M059J (cell line): ENCODE results near the gene SSH2. TPM values are rescaled to one million over a fixed set of nuclear protein-coding genes. Genes with fewer than 3 reads are reported as not detected.
"Not testable (repeated sequence)": the region's sequence is repeated elsewhere in the genome, so short reads cannot be mapped to it uniquely, and the experiment has no call there.

Experiments used
- DNase-seq: peaks from one replicate; pipeline ENCODE4 v3.0.0-alpha.2; 2012; ENCODE audit warnings: low read depth
- total RNA-seq: library from RNA; depleted of rRNA; stranded (reverse); fragments of >200 nt; shearing (Covaris generic); gene quantifications from 2 replicates; pipeline ENCODE4 v1.2.3, GENCODE V29; 2014

The SSH2 gene
- total RNA-seq, 1 experiment from 2014 or later, result 16.7 TPM

DNA sequence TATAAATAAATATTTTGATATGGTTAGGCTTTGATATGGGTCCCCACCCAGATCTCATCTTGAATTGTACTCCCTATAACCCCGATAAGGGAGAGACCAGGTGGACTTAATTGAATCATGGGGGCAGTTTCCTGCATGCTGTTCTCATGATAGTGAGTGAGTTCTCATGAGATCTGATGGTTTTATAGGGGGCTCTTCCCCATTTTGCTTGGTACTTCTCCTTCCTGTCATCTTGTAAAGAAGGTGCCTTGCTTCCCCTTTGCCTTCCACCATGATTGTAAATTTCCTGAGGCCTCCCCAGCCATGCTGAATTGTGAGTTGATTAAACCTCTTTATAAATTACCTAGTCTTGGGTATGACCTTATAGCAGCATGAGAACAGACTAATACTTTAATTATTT lies 55.7 kb downstream of the SSH2 start:
- not testable (repeated sequence) for DNase-seq

DNA sequence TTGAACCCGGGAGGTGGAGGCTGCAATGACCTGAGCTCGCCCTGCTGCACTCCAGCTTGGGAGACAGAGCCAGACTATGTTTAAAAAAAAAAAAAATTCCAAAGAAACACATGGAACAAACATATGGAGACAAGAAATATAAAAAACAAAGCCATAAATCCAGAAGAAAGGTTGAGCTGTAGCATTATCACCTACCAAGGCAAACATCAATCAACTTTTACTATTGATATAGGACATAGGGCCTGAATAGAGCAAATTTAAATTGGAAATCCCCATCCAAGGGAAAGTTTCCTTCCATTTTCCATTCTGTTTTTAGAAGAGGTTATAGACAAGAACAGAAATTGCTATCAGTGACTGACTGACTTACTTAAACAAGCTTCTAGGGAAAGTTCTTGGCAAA lies 56.6 kb downstream of the SSH2 start:
- DNase-seq, result no peak

DNA sequence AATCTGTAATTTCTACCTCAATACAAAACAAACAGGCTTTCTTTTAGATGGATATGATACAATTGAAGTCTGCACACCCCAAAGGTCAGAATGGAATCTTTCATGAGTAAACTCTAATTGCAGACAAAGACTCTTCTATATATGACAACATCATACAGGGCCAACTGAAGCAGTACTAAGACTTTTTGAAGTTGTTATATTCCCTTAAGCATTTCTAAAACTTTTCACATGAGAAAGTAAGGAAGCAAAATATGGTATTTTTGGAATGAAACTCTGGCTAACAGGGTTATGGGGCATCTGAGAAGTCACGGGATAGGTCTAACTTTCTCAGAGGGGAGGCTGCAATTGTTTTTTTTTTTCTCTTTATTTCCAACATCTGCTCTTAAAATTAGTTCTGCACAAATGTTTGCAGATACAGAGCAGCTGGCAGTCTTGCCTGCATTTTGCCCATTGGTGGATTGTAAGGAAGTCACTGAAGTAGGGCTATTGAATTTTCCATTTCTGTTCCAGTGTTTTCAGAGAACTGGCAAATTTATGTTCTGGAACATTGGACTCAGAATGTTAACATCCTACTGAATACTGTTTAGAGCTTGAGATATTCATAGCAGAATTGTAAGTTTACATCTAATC lies 59.1 kb downstream of the SSH2 start:
- no peak for DNase-seq

DNA sequence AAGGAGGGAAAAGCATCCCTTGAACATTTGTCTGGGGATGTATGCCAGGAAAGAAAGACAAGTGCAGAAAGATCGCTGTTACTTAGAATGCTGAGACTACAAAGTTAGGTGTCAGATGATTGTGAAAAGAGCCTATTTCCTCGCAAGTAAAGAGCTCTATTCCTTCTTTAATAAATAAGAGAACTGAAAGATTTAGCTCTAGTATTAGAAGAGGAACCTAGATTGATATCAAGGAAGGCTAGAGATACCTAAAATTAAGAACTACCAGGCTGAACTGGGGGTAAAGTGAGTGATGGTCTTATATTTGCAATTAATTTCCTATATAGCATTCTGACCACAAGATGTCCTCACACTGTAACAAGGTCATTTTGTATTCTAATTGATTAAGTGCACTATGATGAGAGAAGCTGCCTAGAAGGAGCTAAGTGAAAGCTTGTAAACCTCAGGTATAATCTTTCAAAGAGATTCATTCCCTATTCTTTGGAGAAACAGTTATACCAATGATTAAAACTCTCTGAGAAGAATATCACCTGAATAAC lies 62.3 kb downstream of the SSH2 start:
- DNase-seq, result no peak

GRCh38 chr17:29866746-29867404 lies 63.2 kb downstream of the SSH2 start:
- no peak for DNase-seq

DNA sequence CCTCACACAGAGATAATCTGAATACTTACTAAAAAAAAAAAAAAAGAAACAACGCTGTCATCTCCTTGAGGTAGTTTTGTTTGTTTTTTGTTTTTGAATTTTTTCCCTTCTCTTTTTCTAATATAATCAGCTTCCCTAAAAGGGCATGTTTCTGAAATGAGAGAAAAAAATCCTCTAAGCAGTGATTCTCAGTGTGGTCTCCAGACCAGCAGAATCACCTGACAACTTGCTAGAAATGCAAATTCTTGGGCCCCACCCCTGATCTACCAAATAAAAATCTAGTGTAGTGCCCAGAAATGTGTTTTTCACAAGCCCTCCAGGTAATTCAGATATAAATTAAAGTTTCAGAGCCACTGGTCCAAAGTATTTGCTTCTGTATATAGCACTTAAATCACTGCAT lies 65.4 kb downstream of the SSH2 start:
- no peak for DNase-seq

DNA sequence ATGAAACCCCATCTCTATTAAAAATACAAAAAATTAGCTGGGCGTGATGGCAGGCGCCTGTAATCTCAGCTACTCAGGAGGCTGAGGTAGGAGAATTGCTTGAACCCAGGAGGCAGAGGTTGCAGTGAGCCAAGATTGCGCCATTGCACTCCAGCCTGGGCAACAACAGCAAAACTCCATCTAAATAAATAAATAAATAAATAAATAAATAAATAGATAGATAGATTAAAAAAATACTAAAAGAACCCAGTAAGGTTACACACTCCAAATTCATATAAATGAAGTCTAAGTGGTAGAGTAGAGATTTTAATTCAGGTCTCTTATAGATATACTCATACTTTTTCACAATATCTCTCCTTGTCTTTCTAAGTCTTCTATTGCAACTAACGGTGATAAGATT lies 65.9 kb downstream of the SSH2 start:
- not testable (repeated sequence) for DNase-seq

- DNase-seq, result no peak
Measured at GRCh38 chr17:29862951-29863350, 67.1 kb downstream of the SSH2 start.

DNA sequence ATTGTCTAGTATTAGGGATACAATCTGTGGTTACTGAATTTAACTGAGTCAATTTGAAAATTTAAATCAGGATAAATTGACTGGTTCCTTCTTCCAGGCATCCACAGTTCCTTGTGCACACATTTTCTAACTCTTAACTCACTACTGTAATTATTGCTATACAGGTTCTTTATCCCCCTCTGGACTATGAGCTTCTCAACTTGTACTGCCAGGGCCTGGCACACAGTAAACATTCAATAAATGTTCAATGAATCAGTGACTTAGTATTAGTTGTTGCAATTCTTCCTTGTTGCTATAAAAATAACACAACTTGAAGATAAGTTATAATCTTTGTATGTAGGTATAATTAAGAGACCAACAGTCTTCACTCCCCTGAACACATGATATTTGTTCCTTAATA lies 67.9 kb downstream of the SSH2 start:
- DNase-seq, result no peak

DNA sequence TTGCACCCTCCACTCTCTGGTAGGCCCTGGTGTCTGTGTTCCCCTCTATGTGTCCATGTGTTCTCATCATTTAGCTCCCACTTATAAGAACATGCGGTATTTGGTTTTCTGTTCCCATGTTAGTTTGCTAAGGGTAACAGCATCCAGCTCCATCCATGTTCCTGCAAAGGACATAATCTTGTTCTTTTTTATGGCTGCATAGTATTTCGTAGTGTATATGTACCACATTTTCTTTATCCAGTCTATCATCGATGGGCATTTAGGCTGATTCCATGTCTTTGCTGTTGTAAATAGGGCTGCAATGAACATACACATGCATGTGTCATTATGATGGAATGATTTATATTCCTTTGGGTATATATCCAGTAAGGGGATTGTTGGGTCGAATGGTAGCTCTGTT lies 70.6 kb downstream of the SSH2 start:
- not testable (repeated sequence) for DNase-seq

DNA sequence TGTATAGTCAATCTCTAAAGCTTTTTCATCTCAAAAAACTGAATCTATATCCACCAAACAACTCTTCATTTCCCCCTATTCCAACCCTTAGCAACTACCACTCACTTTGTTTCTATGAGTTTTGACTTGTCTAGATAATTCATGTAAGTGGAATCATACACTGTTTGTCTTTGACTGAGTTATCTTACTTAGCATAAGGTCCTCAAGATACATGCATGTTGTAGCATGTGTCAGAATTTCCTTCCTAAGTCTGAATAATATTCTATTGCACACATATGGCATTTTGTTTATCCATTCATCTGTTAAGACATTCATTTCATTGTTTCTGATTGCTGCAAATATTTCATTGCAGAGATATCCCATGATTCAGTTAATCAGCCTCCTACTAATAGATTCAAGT lies 72.2 kb downstream of the SSH2 start:
- DNase-seq, result no peak

- not testable (repeated sequence) for DNase-seq
Measured at GRCh38 chr17:29857105-29857504, 72.9 kb downstream of the SSH2 start.

DNA sequence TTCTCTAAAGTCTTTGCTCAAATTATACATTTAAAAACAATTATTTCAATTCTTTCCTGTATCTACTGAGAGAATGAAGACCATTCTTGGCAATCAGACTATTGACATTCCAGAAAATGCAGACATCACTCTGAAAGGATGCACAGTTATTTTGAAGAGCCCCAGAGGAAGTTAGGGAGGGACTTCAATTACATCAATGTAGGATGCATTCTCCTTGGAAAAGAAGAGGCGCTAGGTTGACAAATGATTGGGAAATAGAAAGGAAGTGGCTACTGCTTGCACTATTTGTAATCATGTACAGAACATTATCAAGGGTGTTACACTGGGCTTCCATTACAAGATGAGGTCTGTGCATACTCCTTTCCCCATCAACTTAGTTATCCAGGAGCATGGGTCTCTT lies 74.3 kb downstream of the SSH2 start:
- peak; percentile 29 for DNase-seq

- no peak for DNase-seq
Measured at GRCh38 chr17:29848737-29849136, 81.3 kb downstream of the SSH2 start.

- no peak for DNase-seq
Measured at GRCh38 chr17:29847527-29848400, 82.3 kb downstream of the SSH2 start.

- no peak for DNase-seq
Measured at GRCh38 chr17:29847118-29847517, 82.9 kb downstream of the SSH2 start.

- DNase-seq, result no peak
Measured at GRCh38 chr17:29846298-29846697, 83.7 kb downstream of the SSH2 start.

GRCh38 chr17:29844339-29845048 lies 85.5 kb downstream of the SSH2 start:
- peak; percentile 31 for DNase-seq

- peak; percentile 63 for DNase-seq
Measured at GRCh38 chr17:29840884-29841283, 89.1 kb downstream of the SSH2 start.

- no peak for DNase-seq
Measured at GRCh38 chr17:29839656-29840055, 90.4 kb downstream of the SSH2 start.

DNA sequence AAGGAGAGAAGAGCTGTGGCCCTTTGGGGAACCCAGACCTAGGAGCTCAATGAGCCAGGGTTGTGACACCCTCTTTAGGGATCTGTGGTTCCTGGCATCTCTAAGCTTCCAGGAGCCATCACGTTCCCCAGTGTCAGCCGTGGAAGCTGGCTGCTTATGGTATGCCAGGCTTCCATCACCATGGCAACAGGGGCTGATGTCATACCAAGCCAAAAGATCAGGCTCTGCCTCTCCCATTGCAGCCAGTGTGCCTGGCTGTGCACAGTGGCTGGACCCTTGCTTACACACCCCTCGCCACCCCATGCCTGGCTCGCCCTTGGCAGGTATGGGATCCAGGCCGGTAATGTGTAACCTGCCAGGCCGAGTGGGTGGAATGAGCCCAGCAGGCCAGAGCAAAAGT lies 91.1 kb downstream of the SSH2 start:
- peak; percentile 67 for DNase-seq

GRCh38 chr17:29837531-29837930 lies 92.5 kb downstream of the SSH2 start:
- DNase-seq, result no peak
